PFSK-1 (cell line): ENCODE results near the gene DPYD. TPM values are rescaled to one million over a fixed set of nuclear protein-coding genes. Genes with fewer than 3 reads are reported as not detected.

Experiments used
- FOXP2 ChIP-seq: optimal IDR thresholded peaks from 2 replicates; pipeline ENCODE3; 2011; ENCODE audit warnings: borderline replicate concordance, control low read depth, inconsistent platforms; ENCODE audit not compliant: insufficient read depth; ENCODE audit errors: extremely low read length, extremely low read depth
- POLR2AphosphoS5 ChIP-seq: IDR thresholded peaks from 2 replicates; pipeline ENCODE4 v1.6.1; 2012; ENCODE audit warnings: low read depth, mild to moderate bottlenecking, control low read depth, low read length, moderate library complexity
- SIN3A ChIP-seq: IDR thresholded peaks from 2 replicates; pipeline ENCODE4 v1.6.1; 2012; ENCODE audit warnings: mild to moderate bottlenecking, low read length, moderate library complexity, borderline replicate concordance; ENCODE audit not compliant: insufficient read depth
- TAF1 ChIP-seq: IDR thresholded peaks from 2 replicates; pipeline ENCODE4 v1.6.1; 2012; ENCODE audit warnings: low read length, control low read depth, borderline replicate concordance; ENCODE audit not compliant: insufficient read depth
- polyA plus RNA-seq: library from polyadenylated mRNA; unstranded; fragments of >200 nt; gene quantifications from one replicate; pipeline ENCODE4 v1.2.1, GENCODE V29; 2012; ENCODE audit warnings: low read depth, missing spikeins; ENCODE audit not compliant: insufficient read length
- TF ChIP-seq, protein P1 (sequence below), 2 experiments: IDR thresholded peaks; 2 replicates each; pipeline versions ENCODE4 v1.6.1 to v1.8.0; 2011 to 2012; ENCODE audit warnings: low read depth in 2 of 2, low read length in 2 of 2, control low read depth in 1 of 2, inconsistent platforms in 1 of 2, mild to moderate bottlenecking in 1 of 2, moderate library complexity in 1 of 2; ENCODE audit not compliant: insufficient read depth in 1 of 2

Gene DPYD
- polyA plus RNA-seq, result 6.5 TPM

DNA sequence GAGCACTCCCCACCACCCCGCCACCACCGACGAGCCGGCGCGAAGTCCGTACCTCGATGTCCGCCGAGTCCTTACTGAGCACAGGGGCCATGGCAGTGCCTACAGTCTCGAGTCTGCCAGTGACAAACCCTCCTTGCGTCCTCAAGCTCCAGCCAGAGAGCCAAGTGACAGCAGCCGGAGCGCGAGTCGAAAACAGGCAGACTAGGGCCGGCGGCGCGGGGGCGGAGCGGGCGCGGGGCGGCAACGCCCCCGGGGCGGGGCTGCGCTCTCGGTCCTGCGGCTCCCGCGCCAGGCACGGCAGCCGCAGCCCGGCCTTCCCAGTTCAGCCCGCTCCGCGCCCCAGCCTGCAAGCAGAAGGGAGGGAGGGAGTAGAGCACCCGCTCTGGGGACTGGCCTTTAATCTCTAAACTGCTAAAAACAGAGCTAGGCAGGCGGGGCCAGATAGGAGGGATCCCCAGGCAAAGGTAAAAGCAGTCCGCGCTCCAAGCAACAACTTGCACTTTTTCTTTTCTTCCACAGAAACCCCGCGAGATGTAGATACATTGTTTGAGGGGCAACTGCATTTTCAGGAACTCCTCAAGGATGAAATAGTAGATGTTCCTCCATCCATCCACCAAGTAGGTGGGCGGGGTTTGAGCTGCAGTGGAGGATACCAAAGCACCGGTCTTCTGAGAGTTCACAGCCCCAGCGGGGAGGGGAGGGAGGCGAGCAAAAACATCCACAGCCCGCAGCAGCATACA is at the start of gene DPYD:
TSS of gene DPYD (minus strand) at position 203 of the 740 bp plus-strand sequence. CDS start at position 91, 112 bp downstream.
- TF ChIP-seq SIN3A (0 out of 2 replicates have a peak, but pooled peaks have one; percentile 71), FOXP2 (peak; percentile 78), TAF1 (peak; percentile 83), POLR2AphosphoS5 (peak; percentile 77; the same call in 1 of the 2 replicates)
- TF ChIP-seq, protein P1, sequence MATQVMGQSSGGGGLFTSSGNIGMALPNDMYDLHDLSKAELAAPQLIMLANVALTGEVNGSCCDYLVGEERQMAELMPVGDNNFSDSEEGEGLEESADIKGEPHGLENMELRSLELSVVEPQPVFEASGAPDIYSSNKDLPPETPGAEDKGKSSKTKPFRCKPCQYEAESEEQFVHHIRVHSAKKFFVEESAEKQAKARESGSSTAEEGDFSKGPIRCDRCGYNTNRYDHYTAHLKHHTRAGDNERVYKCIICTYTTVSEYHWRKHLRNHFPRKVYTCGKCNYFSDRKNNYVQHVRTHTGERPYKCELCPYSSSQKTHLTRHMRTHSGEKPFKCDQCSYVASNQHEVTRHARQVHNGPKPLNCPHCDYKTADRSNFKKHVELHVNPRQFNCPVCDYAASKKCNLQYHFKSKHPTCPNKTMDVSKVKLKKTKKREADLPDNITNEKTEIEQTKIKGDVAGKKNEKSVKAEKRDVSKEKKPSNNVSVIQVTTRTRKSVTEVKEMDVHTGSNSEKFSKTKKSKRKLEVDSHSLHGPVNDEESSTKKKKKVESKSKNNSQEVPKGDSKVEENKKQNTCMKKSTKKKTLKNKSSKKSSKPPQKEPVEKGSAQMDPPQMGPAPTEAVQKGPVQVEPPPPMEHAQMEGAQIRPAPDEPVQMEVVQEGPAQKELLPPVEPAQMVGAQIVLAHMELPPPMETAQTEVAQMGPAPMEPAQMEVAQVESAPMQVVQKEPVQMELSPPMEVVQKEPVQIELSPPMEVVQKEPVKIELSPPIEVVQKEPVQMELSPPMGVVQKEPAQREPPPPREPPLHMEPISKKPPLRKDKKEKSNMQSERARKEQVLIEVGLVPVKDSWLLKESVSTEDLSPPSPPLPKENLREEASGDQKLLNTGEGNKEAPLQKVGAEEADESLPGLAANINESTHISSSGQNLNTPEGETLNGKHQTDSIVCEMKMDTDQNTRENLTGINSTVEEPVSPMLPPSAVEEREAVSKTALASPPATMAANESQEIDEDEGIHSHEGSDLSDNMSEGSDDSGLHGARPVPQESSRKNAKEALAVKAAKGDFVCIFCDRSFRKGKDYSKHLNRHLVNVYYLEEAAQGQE (IDR thresholded peaks at IDR 0.05; ENCODE audit: insufficient read depth in 1 of 2, low read depth in 2 of 2, low read length in 2 of 2), result peak; percentile 54 to 55; a peak in 3 of 4 replicates

GRCh38 chr1:97960470-97960869 is 39.6 kb upstream of the DPYD start:
- TF ChIP-seq POLR2AphosphoS5 (no peak), FOXP2 (no peak), SIN3A (no peak), TAF1 (no peak)
- TF ChIP-seq, protein P1 (IDR thresholded peaks at IDR 0.05; ENCODE audit: insufficient read depth in 1 of 2, low read depth in 2 of 2, low read length in 2 of 2), result no peak

DNA sequence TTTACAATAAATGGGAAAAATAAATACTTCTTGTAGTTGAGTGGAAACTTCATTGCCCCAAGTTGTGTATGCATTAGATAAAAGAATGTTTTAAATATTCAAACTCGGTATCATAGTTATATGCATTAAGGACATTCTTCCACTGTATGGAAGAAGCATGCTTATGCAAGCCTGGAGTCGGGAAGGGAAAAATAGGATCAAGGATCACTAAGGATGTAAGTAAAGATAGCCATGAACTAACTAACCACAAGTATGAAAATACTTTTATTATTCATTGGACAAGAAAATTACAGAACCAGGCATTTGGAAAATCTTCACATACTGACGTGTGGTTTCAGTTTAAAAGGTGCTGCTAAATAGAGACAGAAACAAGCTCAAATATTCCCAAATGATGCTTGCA is 26.9 kb upstream of the DPYD start:
- TF ChIP-seq TAF1 (no peak), POLR2AphosphoS5 (no peak), SIN3A (no peak), FOXP2 (no peak)
- TF ChIP-seq, protein P1 (IDR thresholded peaks at IDR 0.05; ENCODE audit: insufficient read depth in 1 of 2, low read depth in 2 of 2, low read length in 2 of 2), result no peak

DNA sequence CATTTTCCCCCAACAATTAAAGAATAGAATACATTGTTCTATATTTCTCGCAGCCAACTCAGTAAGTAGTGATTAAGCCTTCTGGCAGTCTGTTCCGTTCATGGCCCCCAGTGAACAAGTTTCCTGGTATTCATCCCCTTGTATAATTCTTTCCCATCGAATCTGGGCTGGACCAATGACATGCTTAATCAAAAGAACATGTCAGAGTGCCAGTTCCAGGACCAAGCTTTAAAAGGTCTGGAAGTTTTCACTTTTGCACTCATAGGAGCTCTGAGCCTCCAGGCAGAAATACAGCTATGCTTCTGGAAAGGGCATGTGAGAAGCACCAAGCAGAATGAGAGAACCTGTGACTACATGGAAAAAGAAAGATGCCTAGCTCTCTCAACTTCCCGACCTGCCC is 22.5 kb upstream of the DPYD start:
- TF ChIP-seq SIN3A, result no peak
- no peak for TF ChIP-seq FOXP2
- TF ChIP-seq TAF1, result no peak
- TF ChIP-seq, protein P1 (IDR thresholded peaks at IDR 0.05; ENCODE audit: insufficient read depth in 1 of 2, low read depth in 2 of 2, low read length in 2 of 2), result no peak
- TF ChIP-seq POLR2AphosphoS5, result no peak
